B cell (primary cell): Measurements from ENCODE around the gene IFRD2. TPM values are rescaled to one million over a fixed set of nuclear protein-coding genes. Genes with fewer than 3 reads are reported as not detected.

Experiments
- ATAC-seq: fragments of 200-7000 bp; cut with Tn5 transposase; one replicate; pipeline ENCODE4 v1.10.0; 2021; ENCODE audit warnings: low read depth, mild to moderate bottlenecking, moderate number of reproducible peaks, moderate library complexity
- CTCF ChIA-PET: fragments of 350-600 bp; sonication (Branson Sonifier 250); formaldehyde crosslinking; loops from one replicate; lab custom pipeline; 2021; ENCODE audit warnings: antibody characterized with exemption, inconsistent platforms; lab: Charles Lee
- POLR2A ChIA-PET: fragments of 350-600 bp; sonication (Branson Sonifier 250); formaldehyde crosslinking; loops from one replicate; lab custom pipeline; 2021; ENCODE audit warnings: antibody characterized with exemption; lab: Charles Lee
- DNase-seq: peaks from one replicate; pipeline ENCODE4 v3.0.0; 2013
- H2AFZ ChIP-seq: 2 replicates; pipeline ENCODE4 v1.6.1; 2012; ENCODE audit warnings: mild to moderate bottlenecking, low read depth, low read length; ENCODE audit not compliant: insufficient read depth, poor library complexity, severe bottlenecking
- H3K27ac ChIP-seq, 2 donors: 1 replicate in 1 of 2; 2 replicates in 1 of 2; pipeline ENCODE4 v1.5.1; 2012 to 2013; ENCODE audit warnings: low read length in 2 of 2, mild to moderate bottlenecking in 2 of 2, moderate library complexity in 1 of 2
- H3K27me3 ChIP-seq, 4 experiments: fragments of 200-600 bp in 1 of 4; sonication (generic) in 1 of 4; replicated peaks in 1 of 4; 1 replicate in 2 of 4; 2 replicates in 2 of 4; pipeline versions ENCODE4 v1.6.1 to v1.7.0; 2013 to 2016; ENCODE audit warnings: low read length in 3 of 4, mild to moderate bottlenecking in 2 of 4, mixed read lengths in 1 of 4, moderate library complexity in 1 of 4; ENCODE audit not compliant: insufficient read depth in 4 of 4, control insufficient read depth in 3 of 4; ENCODE audit errors: control extremely low read depth in 1 of 4
- H3K36me3 ChIP-seq, 2 experiments: replicated peaks in 1 of 2; 1 replicate in 1 of 2; 2 replicates in 1 of 2; pipeline versions ENCODE4 v1.6.1 to v1.7.1; 2013; ENCODE audit warnings: low read length in 1 of 2; ENCODE audit not compliant: insufficient read depth in 2 of 2, control insufficient read depth in 1 of 2; ENCODE audit errors: control extremely low read depth in 1 of 2, extremely low read depth in 1 of 2
- H3K4me1 ChIP-seq, 2 donors: fragments of 200-600 bp in 1 of 2; sonication (generic) in 1 of 2; 1 replicate in 1 of 2; 2 replicates in 1 of 2; pipeline versions ENCODE4 v1.5.1 to v1.6.1; 2013 to 2017; ENCODE audit warnings: low read length in 2 of 2; ENCODE audit not compliant: control insufficient read depth in 2 of 2, insufficient read depth in 2 of 2
- H3K4me2 ChIP-seq: replicated peaks from 2 replicates; pipeline ENCODE3; 2012; ENCODE audit warnings: mild to moderate bottlenecking, low read depth, low read length; ENCODE audit not compliant: poor library complexity, severe bottlenecking
- H3K4me3 ChIP-seq, 5 experiments: fragments of 200-600 bp in 1 of 5; sonication (generic) in 1 of 5; 1 replicate in 3 of 5; 2 replicates in 2 of 5; pipeline versions ENCODE4 v1.5.1 to v1.7.0; 2011 to 2016; ENCODE audit warnings: low read length in 4 of 5, mild to moderate bottlenecking in 4 of 5, low read depth in 2 of 5, control low read depth in 1 of 5, moderate library complexity in 1 of 5; ENCODE audit not compliant: insufficient read depth in 1 of 5; ENCODE audit errors: control extremely low read depth in 1 of 5, extremely low read depth in 1 of 5
- H3K79me2 ChIP-seq: fragments of 200-600 bp; sonication (generic); one replicate; pipeline ENCODE4 v1.6.0; 2016; ENCODE audit warnings: low read length; ENCODE audit not compliant: control insufficient read depth, insufficient read depth
- H3K9ac ChIP-seq: fragments of 200-600 bp; sonication (generic); 2 replicates; pipeline ENCODE4 v1.6.1; 2017; ENCODE audit warnings: mild to moderate bottlenecking, low read length, moderate library complexity
- H3K9me3 ChIP-seq, 3 donors: one replicate each; pipeline versions ENCODE4 v1.6.1 to v1.7.1; 2013; ENCODE audit warnings: low read length in 2 of 3; ENCODE audit not compliant: control insufficient read depth in 2 of 3, insufficient read depth in 1 of 3; ENCODE audit errors: control extremely low read depth in 1 of 3
- H4K20me1 ChIP-seq: 2 replicates; pipeline ENCODE4 v1.6.0; 2012; ENCODE audit warnings: mild to moderate bottlenecking, low read length; ENCODE audit not compliant: insufficient read depth, control insufficient read depth, poor library complexity, severe bottlenecking
- H3K27ac Mint-ChIP-seq: one replicate; pipeline ENCODE4 v1.8.0; 2021; ENCODE audit warnings: mixed read lengths
- H3K27me3 Mint-ChIP-seq: one replicate; pipeline ENCODE4 v1.8.0; 2021; ENCODE audit warnings: mixed read lengths
- H3K4me1 Mint-ChIP-seq: one replicate; pipeline ENCODE4 v1.8.0; 2021; ENCODE audit warnings: mixed read lengths
- H3K4me3 Mint-ChIP-seq: one replicate; pipeline ENCODE4 v1.8.0; 2021; ENCODE audit warnings: mixed read lengths
- H3K9me3 Mint-ChIP-seq: one replicate; pipeline ENCODE4 v1.8.0; 2022; ENCODE audit warnings: mixed read lengths; ENCODE audit not compliant: insufficient read depth
- CTCF ChIP-seq: fragments of 200-600 bp; IDR thresholded peaks from one replicate; pipeline ENCODE4 v1.8.0; 2022; ENCODE audit warnings: antibody characterized with exemption, mild to moderate bottlenecking
- EZH2 ChIP-seq: IDR thresholded peaks from 2 replicates; pipeline ENCODE4 v1.6.1; 2012; ENCODE audit warnings: borderline replicate concordance, low read depth, mild to moderate bottlenecking, moderate library complexity, low read length; ENCODE audit not compliant: insufficient read depth, poor library complexity, severe bottlenecking
- WGBS: methylation state at CpG from one replicate; pipeline ENCODE4 v1.1.5; 2013; ENCODE audit warnings: missing lambda C conversion rate; ENCODE audit not compliant: insufficient coverage; 5-methylcytosine and 5-hydroxymethylcytosine counted together
- intact Hi-C: fragments of 100-400 bp; cut with micrococcal nuclease; formaldehyde crosslinking; loops from one replicate; pipeline ENCODE4 v1.10.0; 2022
- polyA plus RNA-seq: library from polyadenylated mRNA; depleted of rRNA; stranded (reverse); fragments of >200 nt; gene quantifications from 2 replicates; pipeline ENCODE4 v1.2.3, GENCODE V29; 2012
- total RNA-seq, 2 donors: library from RNA; stranded (reverse); fragments of 120-200 nt in 1 of 2; gene quantifications; 1 replicate in 1 of 2; 2 replicates in 1 of 2; pipeline versions ENCODE4 v1.2.3 to v1.2.4, GENCODE V29; 2013 to 2022

IFRD2 gene
- total and polyA plus RNA-seq, 2 donors (not counting 1 experiment from before 2014, with no cell fraction given): 63.4 to 80.1 TPM

DNA sequence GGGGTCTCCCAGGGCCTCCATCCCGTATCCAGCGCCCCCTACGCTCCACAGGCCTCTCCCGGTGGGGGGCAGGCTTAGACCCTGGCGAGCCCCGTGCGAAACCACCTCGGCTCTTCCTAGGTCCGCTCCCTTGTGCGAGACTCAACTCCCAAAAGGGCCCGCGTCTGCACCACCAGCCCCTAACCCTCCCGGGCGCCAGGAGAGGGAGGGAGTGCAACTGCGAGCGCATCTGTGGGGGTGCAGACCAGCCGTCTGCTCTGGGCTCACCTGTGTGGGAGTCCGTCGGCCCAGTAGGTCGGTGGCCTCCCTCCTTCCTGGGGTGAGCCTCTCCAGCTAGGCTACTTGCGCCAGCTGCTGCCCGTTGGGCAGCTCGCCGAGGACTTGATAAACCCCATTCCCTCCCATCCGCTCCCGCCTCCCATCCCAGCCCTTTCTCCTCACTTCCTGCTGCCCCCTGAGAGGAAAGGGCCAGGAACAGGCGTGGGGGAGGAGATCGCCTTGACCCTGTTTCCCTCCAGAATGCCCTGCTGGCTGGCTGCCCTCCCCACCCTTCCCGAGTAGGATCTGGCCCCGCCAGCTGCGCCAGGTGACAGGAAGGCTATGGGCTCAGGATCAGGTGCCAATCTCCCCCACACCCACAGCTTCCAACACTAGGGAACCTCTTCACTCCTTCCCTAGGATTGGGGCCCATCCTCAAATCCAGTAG, 30.3 kb upstream of the IFRD2 start, which contains the start of gene HYAL2:
HYAL2 (minus strand) TSS at position 360 of the 706 bp plus-strand sequence. CDS start 2,256 bp downstream, outside the sequence.
- intact Hi-C loops: loop anchor here (5.0 kb wide), 1 partner anchor 85 kb away; the partner anchor contains the start of gene GNAI2
- CTCF ChIA-PET: interaction anchor here (0.6 to 3.1 kb wide), 7 partner anchors 14 to 220 kb away, joined by 3 to 28 read pairs (median 6); partner anchors contain the start of genes HYAL3 and NAA80
- no peak for DNase-seq
- Mint-ChIP-seq H3K27me3 (no peaks in the 10 kb centered on the region), H3K4me1 (peaks cover 49% of the 10 kb centered on the region), H3K4me3 (peak within 1 kb of the TSS; percentile 87), H3K9me3 (no peaks in the 10 kb centered on the region), H3K27ac (peak within 1 kb of the TSS; percentile 97)
- POLR2A ChIA-PET: interaction anchor here (2.3 to 2.9 kb wide), 2 partner anchors 14 to 23 kb away, joined by 16 to 24 read pairs; partner anchors contain the start of genes HYAL3 and NAA80
- Histone ChIP-seq H3K4me3 (peak within 1 kb of the TSS; percentile 64 to 95 (median 74)), H3K27me3 (no peaks in the 10 kb centered on the region), H3K27ac (peak within 1 kb of the TSS; percentile 94 to 96), H3K36me3 (peaks cover 0 to 20% of the 10 kb centered on the region in 2 experiments), H3K4me2 (peak within 1 kb of the TSS; percentile 95), H3K79me2 (peaks cover 17% of the 10 kb centered on the region), H2AFZ (peak within 1 kb of the TSS; percentile 99), H3K4me1 (peaks cover 29 to 56% of the 10 kb centered on the region in 2 donors), H3K9me3 (peaks cover 0 to 3% (median 0%) of the 10 kb centered on the region in 3 donors), H4K20me1 (peaks cover 7% of the 10 kb centered on the region), H3K9ac (peak within 1 kb of the TSS; percentile 96)
- no peak for ATAC-seq
- 85% methylated on average over 24 of the region's 31 CpGs for WGBS
- no peak for TF ChIP-seq CTCF
- TF ChIP-seq EZH2: no peak
